Endodermal cell (in vitro differentiated cells): ENCODE results near the gene ARID1A. TPM values are rescaled to one million over a fixed set of nuclear protein-coding genes. Genes with fewer than 3 reads are reported as not detected.
A peak's percentile ranks its signal among the peaks of the same experiment; 100 is the strongest.
"Not testable (repeated sequence)": the region's sequence is repeated elsewhere in the genome, so short reads cannot be mapped to it uniquely, and the experiment has no call there.

Source experiments
- DNase-seq: peaks from one replicate; pipeline ENCODE4 v3.0.0-alpha.2; 2017
- H3K27ac ChIP-seq: 2 replicates; pipeline ENCODE4 v1.5.1; 2013; ENCODE audit warnings: mild to moderate bottlenecking, low read depth, low read length, moderate library complexity
- H3K27me3 ChIP-seq: 2 replicates; pipeline ENCODE4 v1.6.1; 2013; ENCODE audit warnings: mild to moderate bottlenecking, low read length, moderate library complexity; ENCODE audit not compliant: insufficient read depth, control insufficient read depth, poor library complexity, severe bottlenecking
- H3K36me3 ChIP-seq: 2 replicates; pipeline ENCODE4 v1.7.0; 2013; ENCODE audit warnings: mild to moderate bottlenecking, low read length, moderate library complexity; ENCODE audit not compliant: control insufficient read depth, insufficient read depth
- H3K4me1 ChIP-seq: one replicate; pipeline ENCODE4 v1.7.0; 2013; ENCODE audit warnings: low read length; ENCODE audit not compliant: control insufficient read depth, insufficient read depth
- H3K4me3 ChIP-seq: 2 replicates; pipeline ENCODE4 v1.5.1; 2013; ENCODE audit warnings: mild to moderate bottlenecking, low read length, moderate library complexity
- H3K9ac ChIP-seq: 2 replicates; pipeline ENCODE4 v1.6.1; 2013; ENCODE audit warnings: mild to moderate bottlenecking, low read length, moderate library complexity; ENCODE audit not compliant: poor library complexity, severe bottlenecking; ENCODE audit errors: extremely low read depth
- H3K9me3 ChIP-seq: 2 replicates; pipeline ENCODE4 v1.6.1; 2013; ENCODE audit warnings: mild to moderate bottlenecking, low read length, moderate library complexity; ENCODE audit not compliant: control insufficient read depth
- H3K27ac Mint-ChIP-seq: 2 replicates; pipeline ENCODE4 v1.8.0; 2020; ENCODE audit warnings: mixed read lengths
- H3K27me3 Mint-ChIP-seq: 2 replicates; pipeline ENCODE4 v1.8.0; 2021; ENCODE audit warnings: mild to moderate bottlenecking, mixed read lengths; ENCODE audit not compliant: insufficient read depth
- H3K36me3 Mint-ChIP-seq: 2 replicates; pipeline ENCODE4 v1.8.0; 2020; ENCODE audit warnings: low read depth, mixed read lengths
- H3K4me1 Mint-ChIP-seq: 2 replicates; pipeline ENCODE4 v1.8.0; 2020; ENCODE audit warnings: mixed read lengths
- H3K4me3 Mint-ChIP-seq: 2 replicates; pipeline ENCODE4 v1.8.0; 2020; ENCODE audit warnings: mild to moderate bottlenecking, moderate library complexity, mixed read lengths
- H3K9me3 Mint-ChIP-seq: 2 replicates; pipeline ENCODE4 v1.8.0; 2020; ENCODE audit warnings: mild to moderate bottlenecking, mixed read lengths
- WGBS, 2 experiments: methylation state at CpG; one replicate each; pipeline versions ENCODE4 v1.1.5 to v1.1.7; 2013; ENCODE audit warnings: missing lambda C conversion rate in 2 of 2, mixed read lengths in 1 of 2; ENCODE audit not compliant: insufficient coverage in 1 of 2, insufficient read length in 1 of 2; 5-methylcytosine and 5-hydroxymethylcytosine counted together
- total RNA-seq, 2 donors: library from RNA; stranded (reverse); fragmentation: NEBNext Ultra II Directional in 1 of 2; extraction: Animal tissue kit (Norgen Biotek cat#: 25700) in 1 of 2; gene quantifications; 2 replicates in 1 of 2; 3 replicates in 1 of 2; pipeline ENCODE4 v1.2.1, GENCODE V29; 2021
- TF ChIP-seq, protein P1 (sequence below): fragments of 200-600 bp; sonication (generic); conservative IDR thresholded peaks from 2 replicates; pipeline ENCODE4 v1.5.0; 2021; ENCODE audit warnings: antibody characterized with exemption, mild to moderate bottlenecking

ARID1A gene
- total RNA-seq, 2 donors from 2014 or later: 118 to 128 TPM

DNA sequence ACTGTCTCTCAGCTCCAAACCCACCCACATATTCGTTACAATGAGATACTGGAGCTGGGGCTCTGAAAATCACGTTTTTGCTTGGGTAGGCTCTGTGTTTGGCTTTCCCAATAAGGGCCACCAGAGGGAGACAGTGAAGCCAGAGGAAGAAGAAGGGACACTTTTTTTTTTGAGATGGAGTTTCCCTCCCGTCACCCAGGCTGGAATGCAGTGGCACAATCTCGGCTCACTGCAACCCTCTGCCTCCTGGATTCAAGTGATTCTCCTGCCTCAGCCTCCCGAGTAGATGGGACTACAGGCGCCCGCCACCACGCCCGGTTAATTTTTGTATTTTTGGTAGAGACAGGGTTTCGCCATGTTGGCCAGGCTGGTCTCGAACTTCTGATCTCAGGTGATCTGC lies 114.3 kb downstream of the ARID1A start:
- not testable (repeated sequence) for H3K36me3 ChIP-seq, H3K9ac ChIP-seq, H3K27ac ChIP-seq, H3K4me1 ChIP-seq, H3K27me3 Mint-ChIP-seq, H3K27me3 ChIP-seq, H3K9me3 ChIP-seq, H3K4me3 Mint-ChIP-seq, H3K36me3 Mint-ChIP-seq, H3K4me3 ChIP-seq, H3K4me1 Mint-ChIP-seq
- peak; percentile 91 for DNase-seq
- TF ChIP-seq, protein P1, sequence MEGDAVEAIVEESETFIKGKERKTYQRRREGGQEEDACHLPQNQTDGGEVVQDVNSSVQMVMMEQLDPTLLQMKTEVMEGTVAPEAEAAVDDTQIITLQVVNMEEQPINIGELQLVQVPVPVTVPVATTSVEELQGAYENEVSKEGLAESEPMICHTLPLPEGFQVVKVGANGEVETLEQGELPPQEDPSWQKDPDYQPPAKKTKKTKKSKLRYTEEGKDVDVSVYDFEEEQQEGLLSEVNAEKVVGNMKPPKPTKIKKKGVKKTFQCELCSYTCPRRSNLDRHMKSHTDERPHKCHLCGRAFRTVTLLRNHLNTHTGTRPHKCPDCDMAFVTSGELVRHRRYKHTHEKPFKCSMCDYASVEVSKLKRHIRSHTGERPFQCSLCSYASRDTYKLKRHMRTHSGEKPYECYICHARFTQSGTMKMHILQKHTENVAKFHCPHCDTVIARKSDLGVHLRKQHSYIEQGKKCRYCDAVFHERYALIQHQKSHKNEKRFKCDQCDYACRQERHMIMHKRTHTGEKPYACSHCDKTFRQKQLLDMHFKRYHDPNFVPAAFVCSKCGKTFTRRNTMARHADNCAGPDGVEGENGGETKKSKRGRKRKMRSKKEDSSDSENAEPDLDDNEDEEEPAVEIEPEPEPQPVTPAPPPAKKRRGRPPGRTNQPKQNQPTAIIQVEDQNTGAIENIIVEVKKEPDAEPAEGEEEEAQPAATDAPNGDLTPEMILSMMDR: peak; percentile 88
- peaks cover 15% of the 10 kb centered on the region for H3K9me3 Mint-ChIP-seq
- WGBS, 2 experiments: 74 to 83% methylated on average over 9 to 11 of the region's 11 CpGs
- peak overlapping the region; percentile 44 for H3K27ac Mint-ChIP-seq

DNA sequence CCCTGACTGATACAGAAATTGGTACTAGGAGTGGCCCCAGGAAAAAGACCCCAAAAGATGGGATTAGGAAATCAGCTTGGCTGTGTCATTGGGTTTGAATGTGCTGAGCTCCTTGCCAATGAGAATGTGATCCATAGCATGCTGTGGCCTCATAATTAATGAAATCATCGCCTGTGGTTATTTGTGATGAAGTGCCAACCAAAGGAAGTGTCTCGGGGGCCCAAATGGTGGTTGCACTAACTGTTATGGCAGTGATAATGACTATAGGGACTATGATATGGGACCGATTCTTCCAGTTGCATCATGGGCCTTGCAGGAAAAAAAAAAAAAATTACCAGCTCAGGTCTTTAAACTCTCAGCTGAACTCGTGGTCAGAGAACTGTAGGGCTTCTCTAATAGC lies 115.2 kb downstream of the ARID1A start:
- TF ChIP-seq, protein P1: no peak
- no peak overlapping the region for H3K4me3 Mint-ChIP-seq
- 87 to 94% methylated on average over 4 of the region's 4 CpGs for WGBS, 2 experiments
- no peaks in the 10 kb centered on the region for H3K36me3 ChIP-seq
- no peak overlapping the region for H3K27ac ChIP-seq
- no peaks in the 10 kb centered on the region for H3K9me3 ChIP-seq
- no peaks in the 10 kb centered on the region for H3K27me3 Mint-ChIP-seq
- H3K27me3 ChIP-seq: no peaks in the 10 kb centered on the region
- H3K4me1 ChIP-seq: no peaks in the 10 kb centered on the region
- no peak for DNase-seq
- no peak overlapping the region for H3K4me3 ChIP-seq
- no peak overlapping the region for H3K27ac Mint-ChIP-seq
- H3K4me1 Mint-ChIP-seq: no peaks in the 10 kb centered on the region
- peaks cover 8% of the 10 kb centered on the region for H3K9me3 Mint-ChIP-seq
- H3K36me3 Mint-ChIP-seq: no peaks in the 10 kb centered on the region
- no peak overlapping the region for H3K9ac ChIP-seq

DNA sequence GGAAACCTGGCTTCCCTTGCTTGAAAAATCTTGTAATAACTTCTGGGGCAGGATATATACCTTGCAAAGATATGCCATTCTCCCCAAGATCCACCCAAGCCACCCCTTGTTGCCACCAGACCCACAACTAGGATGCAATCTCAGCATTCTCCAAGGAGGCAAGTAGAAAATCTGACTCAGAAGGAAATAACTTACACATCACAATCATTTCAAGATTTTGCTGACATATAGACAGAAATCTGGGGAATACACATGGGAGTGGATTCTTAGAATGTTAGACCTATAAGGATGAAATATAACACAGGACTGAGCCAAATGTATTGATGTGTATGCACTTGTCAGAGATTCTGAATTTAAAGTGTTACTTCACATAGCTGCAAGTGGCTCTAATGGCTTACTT lies 115.9 kb downstream of the ARID1A start:
- H3K27me3 Mint-ChIP-seq: no peaks in the 10 kb centered on the region
- Histone ChIP-seq H3K4me3 (no peak overlapping the region), H3K4me1 (no peaks in the 10 kb centered on the region), H3K9ac (no peak overlapping the region), H3K27me3 (no peaks in the 10 kb centered on the region), H3K36me3 (no peaks in the 10 kb centered on the region), H3K9me3 (no peaks in the 10 kb centered on the region), H3K27ac (no peak overlapping the region)
- no peaks in the 10 kb centered on the region for H3K36me3 Mint-ChIP-seq
- DNase-seq: no peak
- TF ChIP-seq, protein P1: no peak
- no peaks in the 10 kb centered on the region for H3K4me1 Mint-ChIP-seq
- peaks cover 6% of the 10 kb centered on the region for H3K9me3 Mint-ChIP-seq
- no peak overlapping the region for H3K4me3 Mint-ChIP-seq
- no peak overlapping the region for H3K27ac Mint-ChIP-seq
